GM06990 (cell line): ENCODE results near the gene OR2T8.

Source experiments
- DNase-seq: peaks from one replicate; pipeline ENCODE4 v3.0.0-alpha.2; 2011; ENCODE audit not compliant: insufficient read length; ENCODE audit errors: extremely low read depth
- H3K27me3 ChIP-seq: replicated peaks from 2 replicates; pipeline ENCODE4 v1.6.0; 2011; ENCODE audit warnings: low read length; ENCODE audit not compliant: control insufficient read depth, insufficient read depth
- H3K36me3 ChIP-seq: 2 replicates; pipeline ENCODE4 v1.5.1; 2011; ENCODE audit warnings: low read length; ENCODE audit not compliant: control insufficient read depth, insufficient read depth
- H3K4me3 ChIP-seq: replicated peaks from 2 replicates; pipeline ENCODE4 v1.5.1; 2011; ENCODE audit warnings: low read depth, mild to moderate bottlenecking, control low read depth, low read length
- CTCF ChIP-seq: IDR thresholded peaks from 2 replicates; pipeline ENCODE4 v1.5.1; 2011; ENCODE audit warnings: low read length, control low read depth, mild to moderate bottlenecking, inconsistent platforms; ENCODE audit not compliant: insufficient read depth, poor library complexity, severe bottlenecking

Gene OR2T8

GRCh38 chr1:247914941-247915662 is 5.0 kb upstream of the OR2T8 start:
- Histone ChIP-seq H3K27me3 (no peaks in the 10 kb centered on the region), H3K4me3 (no peak overlapping the region), H3K36me3 (no peaks in the 10 kb centered on the region)
- TF ChIP-seq CTCF: no peak
- DNase-seq: no peak

GRCh38 chr1:247923941-247924340 is 3.9 kb downstream of the OR2T8 start:
- Histone ChIP-seq H3K36me3 (no peaks in the 10 kb centered on the region), H3K4me3 (no peak overlapping the region), H3K27me3 (no peaks in the 10 kb centered on the region)
- DNase-seq: no peak
- no peak for TF ChIP-seq CTCF

GRCh38 chr1:247924868-247925267 is 4.8 kb downstream of the OR2T8 start, which contains the start of gene OR2AJ1:
Gene OR2AJ1, plus strand, starts transcription at chr1:247924889. Its CDS starts 8,880 bp downstream, at chr1:247933769.
- Histone ChIP-seq H3K27me3 (no peaks in the 10 kb centered on the region), H3K4me3 (no peak within 1 kb of the TSS), H3K36me3 (no peaks in the 10 kb centered on the region)
- DNase-seq: no peak
- TF ChIP-seq CTCF: no peak

GRCh38 chr1:247933989-247934388 is 13.9 kb downstream of the OR2T8 start:
- DNase-seq: no peak
- no peak overlapping the region for H3K4me3 ChIP-seq
- H3K36me3 ChIP-seq: no peaks in the 10 kb centered on the region
- TF ChIP-seq CTCF: no peak
- no peaks in the 10 kb centered on the region for H3K27me3 ChIP-seq

GRCh38 chr1:247935781-247936180 is 15.7 kb downstream of the OR2T8 start:
- H3K4me3 ChIP-seq: no peak overlapping the region
- H3K36me3 ChIP-seq: no peaks in the 10 kb centered on the region
- TF ChIP-seq CTCF: no peak
- DNase-seq: no peak
- no peaks in the 10 kb centered on the region for H3K27me3 ChIP-seq

- H3K27me3 ChIP-seq: no peaks in the 10 kb centered on the region
- peak; percentile 6 for DNase-seq
- no peak for TF ChIP-seq CTCF
- H3K4me3 ChIP-seq: no peak overlapping the region
- H3K36me3 ChIP-seq: no peaks in the 10 kb centered on the region
Measured at GRCh38 chr1:247936415-247936814, 16.4 kb downstream of the OR2T8 start.
